AG20443 (cell line): ENCODE measurements around the gene BZW2.
"Not testable (repeated sequence)": the region's sequence is repeated elsewhere in the genome, so short reads cannot be mapped to it uniquely, and the experiment has no call there.

Source experiments
- DNase-seq: peaks from one replicate; pipeline ENCODE4 v3.0.0; 2012; ENCODE audit warnings: low spot score, mixed read lengths

Gene BZW2

GRCh38 chr7:16675277-16675676, 29.3 kb downstream of the BZW2 start:
- no peak for DNase-seq

- no peak for DNase-seq
Measured at GRCh38 chr7:16677978-16678494, 32.1 kb downstream of the BZW2 start.

- DNase-seq: not testable (repeated sequence)
Measured at GRCh38 chr7:16678645-16679566, 32.9 kb downstream of the BZW2 start.

GRCh38 chr7:16684935-16685334, 39.0 kb downstream of the BZW2 start:
- no peak for DNase-seq

GRCh38 chr7:16685535-16685934, 39.6 kb downstream of the BZW2 start:
- DNase-seq: no peak

- no peak for DNase-seq
Measured at GRCh38 chr7:16688249-16688648, 42.3 kb downstream of the BZW2 start.

GRCh38 chr7:16691241-16691640, 45.3 kb downstream of the BZW2 start:
- no peak for DNase-seq

- DNase-seq: no peak
Measured at GRCh38 chr7:16693601-16694318, 47.8 kb downstream of the BZW2 start.

GRCh38 chr7:16694806-16695205, 48.8 kb downstream of the BZW2 start:
- DNase-seq: no peak

- DNase-seq: peak; percentile 74
Measured at GRCh38 chr7:16695621-16696237, 49.7 kb downstream of the BZW2 start.

- peak; percentile 50 for DNase-seq
Measured at GRCh38 chr7:16697507-16698199, 51.7 kb downstream of the BZW2 start.

- no peak for DNase-seq
Measured at GRCh38 chr7:16698200-16698905, 52.4 kb downstream of the BZW2 start.

- no peak for DNase-seq
Measured at GRCh38 chr7:16702441-16702840, 56.5 kb downstream of the BZW2 start.

- DNase-seq: peak; percentile 17
Measured at GRCh38 chr7:16708511-16708910, 62.5 kb downstream of the BZW2 start.

GRCh38 chr7:16708980-16709379, 63.0 kb downstream of the BZW2 start:
- peak; percentile 89 for DNase-seq

GRCh38 chr7:16710651-16711050, 64.7 kb downstream of the BZW2 start:
- DNase-seq: no peak

GRCh38 chr7:16711730-16712129, 65.7 kb downstream of the BZW2 start:
- no peak for DNase-seq

- no peak for DNase-seq
Measured at GRCh38 chr7:16712916-16713315, 66.9 kb downstream of the BZW2 start.

- DNase-seq: no peak
Measured at GRCh38 chr7:16715928-16716327, 69.9 kb downstream of the BZW2 start.

GRCh38 chr7:16718111-16718656, 72.2 kb downstream of the BZW2 start:
- DNase-seq: no peak

GRCh38 chr7:16719699-16720098, 73.7 kb downstream of the BZW2 start:
- no peak for DNase-seq
